ENCODE data around the gene NFATC2IP.

GRCh38 chr16:28984619-28985135, 33.9 kb downstream of the NFATC2IP start, which contains the start of gene LAT:
- TF ChIP-seq CTCF (IDR thresholded peaks at IDR 0.05) = no peak
- no peak for TF ChIP-seq POLR2AphosphoS5 (IDR thresholded peaks at IDR 0.05)

Data from suprapubic skin (tissue), 3 donors.